ENCODE data around the gene FAM168A.

FAM168A gene

DNA sequence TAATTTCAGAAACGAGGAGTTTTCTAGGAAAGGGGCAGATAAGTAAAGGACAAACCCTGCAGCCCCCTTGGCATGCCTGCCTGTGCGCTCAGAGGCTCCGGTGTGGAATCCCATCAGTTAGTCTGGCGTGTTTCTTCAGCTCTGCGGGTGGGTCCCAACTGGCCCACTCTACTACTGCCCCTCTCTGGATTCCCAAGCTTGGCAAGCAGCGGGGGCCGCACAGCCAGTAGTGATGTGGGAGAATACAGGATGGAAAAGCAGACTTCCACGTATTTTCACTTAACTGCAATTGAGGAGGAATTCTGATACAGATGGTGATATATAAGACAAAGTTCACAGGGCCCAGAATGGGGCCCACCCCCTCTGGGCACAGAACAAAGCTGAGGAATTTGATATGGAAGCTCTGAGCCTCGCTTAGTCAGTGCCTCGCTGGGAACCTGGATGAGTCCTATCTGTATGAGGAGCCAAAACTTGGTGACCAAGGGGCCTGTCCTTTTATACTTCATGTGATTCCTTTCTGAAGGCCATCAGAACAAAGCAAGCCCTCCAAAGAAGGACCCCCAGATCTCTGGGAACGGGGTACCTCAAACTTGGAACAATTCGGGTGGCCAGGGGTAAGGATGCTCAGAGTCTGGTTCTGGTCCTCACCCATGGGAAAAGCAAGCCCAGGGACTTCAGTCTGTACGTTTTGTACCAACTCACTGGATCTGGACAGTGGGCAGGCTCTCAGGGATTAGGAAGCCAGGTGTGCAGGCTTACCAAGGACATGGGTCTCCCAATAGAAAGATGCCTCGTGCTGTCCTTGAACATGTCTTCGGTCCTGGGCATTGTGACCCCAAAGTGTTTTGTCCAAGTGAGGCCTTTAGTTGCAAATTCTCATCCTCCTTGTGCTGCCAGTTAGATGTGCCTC is 195.7 kb downstream of the FAM168A start:
- ChIA-PET POLR2A (no interaction called here), CTCF (interaction anchor here (0.8 to 8.9 kb wide), 9 partner anchors 9 to 263 kb away, joined by 3 to 87 read pairs (median 4); no protein-coding TSS in a partner anchor)
- TF ChIP-seq, protein P1, sequence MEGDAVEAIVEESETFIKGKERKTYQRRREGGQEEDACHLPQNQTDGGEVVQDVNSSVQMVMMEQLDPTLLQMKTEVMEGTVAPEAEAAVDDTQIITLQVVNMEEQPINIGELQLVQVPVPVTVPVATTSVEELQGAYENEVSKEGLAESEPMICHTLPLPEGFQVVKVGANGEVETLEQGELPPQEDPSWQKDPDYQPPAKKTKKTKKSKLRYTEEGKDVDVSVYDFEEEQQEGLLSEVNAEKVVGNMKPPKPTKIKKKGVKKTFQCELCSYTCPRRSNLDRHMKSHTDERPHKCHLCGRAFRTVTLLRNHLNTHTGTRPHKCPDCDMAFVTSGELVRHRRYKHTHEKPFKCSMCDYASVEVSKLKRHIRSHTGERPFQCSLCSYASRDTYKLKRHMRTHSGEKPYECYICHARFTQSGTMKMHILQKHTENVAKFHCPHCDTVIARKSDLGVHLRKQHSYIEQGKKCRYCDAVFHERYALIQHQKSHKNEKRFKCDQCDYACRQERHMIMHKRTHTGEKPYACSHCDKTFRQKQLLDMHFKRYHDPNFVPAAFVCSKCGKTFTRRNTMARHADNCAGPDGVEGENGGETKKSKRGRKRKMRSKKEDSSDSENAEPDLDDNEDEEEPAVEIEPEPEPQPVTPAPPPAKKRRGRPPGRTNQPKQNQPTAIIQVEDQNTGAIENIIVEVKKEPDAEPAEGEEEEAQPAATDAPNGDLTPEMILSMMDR (IDR thresholded peaks at IDR 0.05; ENCODE audit: control extremely low read depth, extremely low read depth, low read depth, missing control alignments) = no peak
- no peak for DNase-seq (ENCODE audit: extremely low spot score)

DNA sequence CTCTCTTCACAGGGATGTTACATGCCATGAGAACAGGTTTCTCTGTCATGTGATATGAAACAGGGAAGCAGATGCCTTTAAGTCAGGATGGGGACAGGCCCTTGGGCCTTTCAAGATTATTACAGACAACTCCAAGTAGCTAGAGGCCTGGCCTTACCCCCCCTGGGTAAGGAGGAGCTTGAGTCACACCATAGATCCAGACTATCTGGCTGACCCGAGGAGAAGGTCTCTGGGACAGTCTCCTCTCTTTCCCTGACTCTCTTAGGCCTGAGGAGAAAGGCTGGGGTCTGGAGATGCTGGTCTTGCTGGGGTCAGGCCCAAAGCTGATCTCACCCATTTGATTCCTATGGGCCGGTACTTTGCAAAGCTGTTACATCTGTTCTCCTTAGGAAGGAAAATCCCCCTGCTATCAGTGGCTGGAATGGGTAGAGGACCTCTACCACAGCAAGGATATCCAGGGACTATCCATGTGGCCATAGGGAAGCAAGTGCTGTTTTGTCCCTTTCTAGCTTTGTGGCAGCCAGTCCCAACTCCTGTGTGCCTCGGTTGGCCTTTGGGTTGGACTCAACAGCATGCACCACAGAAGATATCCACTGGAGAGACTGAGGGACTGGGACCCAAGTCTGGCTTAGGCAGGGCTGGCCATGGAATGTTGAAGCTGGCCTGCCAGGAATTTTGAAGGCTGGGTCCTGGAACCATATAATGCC is 196.5 kb downstream of the FAM168A start:
- TF ChIP-seq, protein P1 (IDR thresholded peaks at IDR 0.05; ENCODE audit: control extremely low read depth, extremely low read depth, low read depth, missing control alignments) = no peak
- no peak for DNase-seq (ENCODE audit: extremely low spot score)
- ChIA-PET CTCF (interaction anchor here (0.8 to 8.9 kb wide), 6 partner anchors 24 to 260 kb away, joined by 3 to 87 read pairs (median 4); no protein-coding TSS in a partner anchor), POLR2A (interaction anchor here (0.6 kb wide), 1 partner anchor 14 kb away, joined by 3 read pairs; no protein-coding TSS in a partner anchor)

DNA sequence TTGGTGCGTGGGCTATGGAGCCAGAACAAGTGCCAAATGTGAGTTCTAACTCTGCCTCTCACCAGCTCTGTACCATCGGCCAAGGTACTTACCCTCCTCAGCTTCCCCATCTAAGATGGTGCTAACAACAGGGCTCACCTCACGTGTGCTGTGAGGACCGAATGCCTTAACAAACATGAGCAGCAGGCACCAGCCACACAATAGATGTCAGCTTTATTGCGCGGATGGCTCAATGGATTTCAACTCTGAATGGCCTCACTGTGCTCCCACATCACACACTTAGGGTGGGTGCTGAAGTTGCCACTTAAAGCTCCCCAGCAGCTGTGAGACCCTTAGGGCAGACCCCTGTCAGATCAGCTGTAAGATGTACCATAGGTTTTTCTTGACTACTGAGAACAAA is 197.6 kb downstream of the FAM168A start:
- CTCF ChIA-PET = interaction anchor here (1.2 to 8.9 kb wide), 8 partner anchors 10 to 261 kb away, joined by 3 to 87 read pairs (median 4); no protein-coding TSS in a partner anchor
- POLR2A ChIA-PET = no interaction called here
- TF ChIP-seq, protein P1 (IDR thresholded peaks at IDR 0.05; ENCODE audit: control extremely low read depth, extremely low read depth, low read depth, missing control alignments) = no peak
- DNase-seq (ENCODE audit: extremely low spot score) = no peak

DNA sequence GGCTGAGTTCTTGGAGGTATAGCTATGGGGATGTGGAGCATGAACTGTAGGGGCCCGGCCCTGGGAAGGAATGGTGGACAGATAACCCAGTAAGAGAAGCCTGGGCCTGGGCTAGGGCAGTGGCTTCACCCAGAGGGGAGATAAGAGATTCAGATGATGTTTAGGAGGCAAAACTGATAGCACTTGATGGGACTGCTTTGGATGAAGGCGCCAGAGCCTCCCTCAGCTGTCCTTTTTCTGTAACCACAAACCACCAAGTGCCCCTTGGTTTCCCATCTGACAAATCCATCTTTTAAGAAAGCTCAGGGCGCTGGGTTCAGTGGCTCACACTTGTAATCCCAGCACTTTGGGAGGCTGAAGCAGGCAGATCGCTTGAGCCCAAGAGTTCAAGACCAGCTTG is 198.3 kb downstream of the FAM168A start:
- CTCF ChIA-PET = interaction anchor here (0.7 to 8.9 kb wide), 11 partner anchors 10 to 261 kb away, joined by 3 to 87 read pairs (median 3); no protein-coding TSS in a partner anchor
- POLR2A ChIA-PET = no interaction called here
- DNase-seq (ENCODE audit: extremely low spot score) = no peak
- TF ChIP-seq, protein P1 (IDR thresholded peaks at IDR 0.05; ENCODE audit: control extremely low read depth, extremely low read depth, low read depth, missing control alignments) = no peak

DNA sequence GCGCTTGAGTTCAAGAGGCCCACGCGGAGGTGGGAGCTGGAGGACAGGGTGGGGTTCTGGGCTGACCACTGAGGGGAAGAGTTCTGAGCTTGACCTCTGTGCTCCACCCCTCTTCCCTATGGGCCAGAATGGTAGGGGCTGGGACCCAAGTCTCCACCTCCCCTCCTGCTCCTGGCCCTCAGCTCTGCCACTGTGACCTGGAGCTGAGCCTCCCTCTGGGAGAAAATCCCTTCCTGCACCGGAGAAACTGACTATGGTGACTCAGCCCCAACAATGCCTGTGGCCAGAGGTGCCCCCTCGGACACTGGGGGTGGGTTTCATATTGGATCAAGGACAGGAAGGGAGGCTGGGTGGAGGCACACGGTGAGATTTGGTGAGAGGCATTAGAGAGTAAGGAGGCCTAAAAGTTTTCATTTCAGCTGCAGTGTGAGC is 198.7 kb downstream of the FAM168A start:
- DNase-seq (ENCODE audit: extremely low spot score) = no peak
- POLR2A ChIA-PET = no interaction called here
- TF ChIP-seq, protein P1 (IDR thresholded peaks at IDR 0.05; ENCODE audit: control extremely low read depth, extremely low read depth, low read depth, missing control alignments) = no peak
- CTCF ChIA-PET = interaction anchor here (0.7 to 8.9 kb wide), 9 partner anchors 9 to 262 kb away, joined by 3 to 87 read pairs (median 5); no protein-coding TSS in a partner anchor

DNA sequence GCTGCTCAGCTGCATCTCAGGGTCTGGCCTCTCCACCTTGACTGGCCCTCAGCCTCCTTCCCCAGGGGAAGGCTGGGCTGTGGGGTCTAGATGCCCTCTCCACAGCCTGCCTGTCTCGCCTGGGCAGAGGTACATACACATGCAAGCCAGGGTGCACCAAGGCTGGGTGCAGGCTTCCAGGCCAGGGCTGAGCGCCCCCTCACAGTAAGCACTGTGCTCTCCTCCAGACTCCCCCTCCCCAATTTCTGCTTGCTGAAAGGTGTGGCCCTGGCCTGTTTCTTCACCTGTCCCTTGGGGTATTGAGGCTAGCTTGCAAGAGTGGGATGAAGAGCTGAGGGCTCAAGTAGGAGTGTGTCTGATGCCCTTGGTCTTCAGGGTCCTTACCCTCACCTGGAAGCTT is 199.2 kb downstream of the FAM168A start:
- ChIA-PET CTCF (interaction anchor here (1.0 to 8.9 kb wide), 6 partner anchors 8 to 262 kb away, joined by 3 to 87 read pairs (median 7); no protein-coding TSS in a partner anchor), POLR2A (interaction anchor here (1.1 kb wide), 1 partner anchor 14 kb away, joined by 4 read pairs; no protein-coding TSS in a partner anchor)
- TF ChIP-seq, protein P1 (IDR thresholded peaks at IDR 0.05; ENCODE audit: control extremely low read depth, extremely low read depth, low read depth, missing control alignments) = no peak
- DNase-seq (ENCODE audit: extremely low spot score) = no peak

All from GM10248 (cell line).